ENCODE measurements around the gene BTBD2. TPM values are rescaled to one million over a fixed set of nuclear protein-coding genes. Genes with fewer than 3 reads are reported as not detected.

BTBD2 gene
- polyA plus RNA-seq, 3 donors = 2.8 to 36.0 (median 3.3) TPM

DNA sequence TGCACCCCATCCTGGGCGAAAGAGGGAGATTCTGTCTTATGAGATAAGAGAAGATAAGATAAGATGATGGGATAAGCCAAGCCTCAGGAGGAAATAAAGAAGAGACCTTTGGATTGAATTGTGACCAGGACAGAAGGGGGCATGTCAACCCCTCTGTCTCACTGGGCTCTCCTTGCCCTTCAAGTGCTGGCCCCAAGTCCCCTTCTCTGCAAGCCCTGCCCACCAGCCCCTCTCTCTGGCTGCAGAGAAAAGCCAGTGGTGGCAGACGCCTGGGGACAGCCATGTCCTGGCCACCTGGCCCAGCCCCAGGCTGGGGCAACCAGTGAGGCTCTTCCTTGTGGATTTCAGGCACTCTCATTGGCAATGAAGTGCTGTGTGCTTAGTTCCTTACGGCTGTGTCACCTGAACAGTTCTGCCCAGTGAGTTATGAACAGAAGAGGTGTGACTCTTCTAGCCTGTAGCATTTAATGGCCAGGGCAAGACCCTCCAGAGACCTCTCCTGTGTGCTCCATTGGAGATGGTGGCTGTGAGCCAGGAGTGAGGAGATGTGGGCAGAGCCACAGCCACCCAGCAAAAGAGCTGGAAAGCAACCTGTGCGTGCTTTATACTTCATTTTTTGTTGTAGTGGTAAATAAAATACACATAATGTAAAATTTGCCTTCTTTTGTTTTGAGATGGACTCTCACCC lies 6.1 kb upstream of the BTBD2 start:
- Mint-ChIP-seq H3K4me3 (no peak overlapping the region), H3K36me3 (peaks cover 1 to 6% of the 10 kb centered on the region in 2 donors), H3K27me3 (ENCODE audit: low read depth in 3 of 3) (peaks cover 2 to 18% (median 2%) of the 10 kb centered on the region in 3 donors), H3K27ac (no peak overlapping the region), H3K4me1 (peaks cover 8% of the 10 kb centered on the region), H3K9me3 (peaks cover 0 to 11% (median 9%) of the 10 kb centered on the region in 7 donors)
- Histone ChIP-seq H3K36me3 (replicated peaks in 1 of 2; ENCODE audit: control insufficient read depth in 1 of 2, insufficient read depth in 2 of 2, low read length in 2 of 2) (no peaks in the 10 kb centered on the region), H3K4me3 (replicated peaks in 1 of 3; ENCODE audit: low read depth in 2 of 3, low read length in 3 of 3) (no peak overlapping the region), H3K4me1 (ENCODE audit: control insufficient read depth in 1 of 2, insufficient read depth in 2 of 2, low read length in 2 of 2) (peaks cover 0 to 4% of the 10 kb centered on the region in 2 donors), H3K4me2 (replicated peaks; ENCODE audit: extremely low read depth, low read length, poor library complexity, severe bottlenecking) (no peak overlapping the region), H3K9me3 (replicated peaks in 1 of 2; ENCODE audit: control insufficient read depth in 1 of 2, insufficient read depth in 1 of 2, low read length in 2 of 2) (peaks cover 0 to 5% of the 10 kb centered on the region in 2 donors), H2AFZ (ENCODE audit: insufficient read depth, low read depth, low read length, poor library complexity, severe bottlenecking) (no peak overlapping the region), H4K20me1 (ENCODE audit: insufficient read depth, low read length) (no peaks in the 10 kb centered on the region), H3K27me3 (ENCODE audit: control insufficient read depth in 2 of 2, insufficient read depth in 2 of 2, low read length in 2 of 2) (no peaks in the 10 kb centered on the region), H3K9ac (ENCODE audit: insufficient read depth, low read length, poor library complexity, severe bottlenecking) (no peak overlapping the region), H3K27ac (ENCODE audit: low read depth in 1 of 2, low read length in 2 of 2) (no peak overlapping the region), H3K79me2 (ENCODE audit: insufficient read depth, low read length) (no peaks in the 10 kb centered on the region)
- 91% methylated on average over 2 of the region's 4 CpGs for WGBS (ENCODE audit: insufficient coverage)
- TF ChIP-seq, protein P1, sequence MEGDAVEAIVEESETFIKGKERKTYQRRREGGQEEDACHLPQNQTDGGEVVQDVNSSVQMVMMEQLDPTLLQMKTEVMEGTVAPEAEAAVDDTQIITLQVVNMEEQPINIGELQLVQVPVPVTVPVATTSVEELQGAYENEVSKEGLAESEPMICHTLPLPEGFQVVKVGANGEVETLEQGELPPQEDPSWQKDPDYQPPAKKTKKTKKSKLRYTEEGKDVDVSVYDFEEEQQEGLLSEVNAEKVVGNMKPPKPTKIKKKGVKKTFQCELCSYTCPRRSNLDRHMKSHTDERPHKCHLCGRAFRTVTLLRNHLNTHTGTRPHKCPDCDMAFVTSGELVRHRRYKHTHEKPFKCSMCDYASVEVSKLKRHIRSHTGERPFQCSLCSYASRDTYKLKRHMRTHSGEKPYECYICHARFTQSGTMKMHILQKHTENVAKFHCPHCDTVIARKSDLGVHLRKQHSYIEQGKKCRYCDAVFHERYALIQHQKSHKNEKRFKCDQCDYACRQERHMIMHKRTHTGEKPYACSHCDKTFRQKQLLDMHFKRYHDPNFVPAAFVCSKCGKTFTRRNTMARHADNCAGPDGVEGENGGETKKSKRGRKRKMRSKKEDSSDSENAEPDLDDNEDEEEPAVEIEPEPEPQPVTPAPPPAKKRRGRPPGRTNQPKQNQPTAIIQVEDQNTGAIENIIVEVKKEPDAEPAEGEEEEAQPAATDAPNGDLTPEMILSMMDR (IDR thresholded peaks at IDR 0.05) = no peak
- intact Hi-C loops (cut with micrococcal nuclease) = no loop called here
- no peak for DNase-seq

DNA sequence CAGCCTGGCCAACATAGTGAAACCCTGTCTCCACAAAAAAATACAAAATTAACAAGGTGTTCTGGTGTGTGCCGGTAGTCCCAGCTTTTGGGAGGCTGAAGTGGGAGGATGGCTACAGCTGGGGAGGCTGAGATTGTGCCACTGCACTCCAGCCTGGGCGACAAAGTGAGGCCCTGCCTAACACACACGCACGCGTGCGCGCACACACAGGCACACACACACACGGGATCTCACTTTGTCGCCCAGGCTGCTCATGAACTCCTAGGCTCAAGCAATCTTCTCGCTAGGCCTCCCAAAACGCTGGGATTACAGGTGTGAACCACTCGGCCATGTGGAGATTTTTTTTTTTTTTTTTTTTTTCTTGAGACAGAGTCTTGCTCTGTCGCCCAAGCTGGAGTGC lies 3.2 kb upstream of the BTBD2 start:
- H3K9ac ChIP-seq (ENCODE audit: insufficient read depth, low read length, poor library complexity, severe bottlenecking) = no peak overlapping the region
- intact Hi-C loops (cut with micrococcal nuclease) = loop anchor here (1.0 to 5.0 kb wide), 3 partner anchors 49 to 78 kb away; partner anchors contain the start of genes IZUMO4 (in 1 of the 2) and MOB3A (in 1 of the 2)
- H3K27ac Mint-ChIP-seq = no peak overlapping the region

More for the DNA sequence above, 3.2 kb upstream of the BTBD2 start:
- peaks cover 0 to 1% of the 10 kb centered on the region in 2 donors for H3K36me3 Mint-ChIP-seq
- no peak for DNase-seq
- 100% methylated on average over 8 of the region's 13 CpGs for WGBS (ENCODE audit: insufficient coverage)
- no peaks in the 10 kb centered on the region for H3K36me3 ChIP-seq (replicated peaks in 1 of 2; ENCODE audit: control insufficient read depth in 1 of 2, insufficient read depth in 2 of 2, low read length in 2 of 2)
- H3K79me2 ChIP-seq (ENCODE audit: insufficient read depth, low read length) = peaks cover 17% of the 10 kb centered on the region
- peaks cover 14% of the 10 kb centered on the region for H3K4me1 Mint-ChIP-seq
- no peaks in the 10 kb centered on the region for H4K20me1 ChIP-seq (ENCODE audit: insufficient read depth, low read length)
- H3K27me3 Mint-ChIP-seq (ENCODE audit: low read depth in 3 of 3) = peaks cover 2 to 12% (median 2%) of the 10 kb centered on the region in 3 donors
- peaks cover 15 to 20% of the 10 kb centered on the region in 2 donors for H3K4me1 ChIP-seq (ENCODE audit: control insufficient read depth in 1 of 2, insufficient read depth in 2 of 2, low read length in 2 of 2)
- H3K4me3 ChIP-seq (replicated peaks in 1 of 3; ENCODE audit: low read depth in 2 of 3, low read length in 3 of 3) = no peak overlapping the region
- H3K27ac ChIP-seq (ENCODE audit: low read depth in 1 of 2, low read length in 2 of 2) = no peak overlapping the region
- no peak overlapping the region for H2AFZ ChIP-seq (ENCODE audit: insufficient read depth, low read depth, low read length, poor library complexity, severe bottlenecking)
- peaks cover 0 to 1% (median 0%) of the 10 kb centered on the region in 7 donors for H3K9me3 Mint-ChIP-seq
- no peaks in the 10 kb centered on the region for H3K27me3 ChIP-seq (ENCODE audit: control insufficient read depth in 2 of 2, insufficient read depth in 2 of 2, low read length in 2 of 2)
- no peak overlapping the region for H3K4me2 ChIP-seq (replicated peaks; ENCODE audit: extremely low read depth, low read length, poor library complexity, severe bottlenecking)
- no peaks in the 10 kb centered on the region for H3K9me3 ChIP-seq (replicated peaks in 1 of 2; ENCODE audit: control insufficient read depth in 1 of 2, insufficient read depth in 1 of 2, low read length in 2 of 2)
- H3K4me3 Mint-ChIP-seq = no peak overlapping the region
- TF ChIP-seq, protein P1 (IDR thresholded peaks at IDR 0.05) = no peak
